HepG2 (cell line): ENCODE data around the gene STKLD1. TPM values are rescaled to one million over a fixed set of nuclear protein-coding genes. Genes with fewer than 3 reads are reported as not detected.
A peak's percentile ranks its signal among the peaks of the same experiment; 100 is the strongest.

Source experiments
- ARNT ChIP-seq: fragments of 450-650 bp; IDR thresholded peaks from 2 replicates; pipeline ENCODE4 v1.6.1; 2017
- JUN ChIP-seq: sonication (generic); formaldehyde crosslinking; IDR thresholded peaks from 2 replicates; pipeline ENCODE4 v1.4.0; 2020; ENCODE audit warnings: mild to moderate bottlenecking, missing genetic modification reagents
- MAZ ChIP-seq, 2 experiments: sonication (generic) in 1 of 2; formaldehyde crosslinking in 1 of 2; IDR thresholded peaks; 2 replicates each; pipeline versions ENCODE4 v1.5.0 to v1.6.1; 2012 to 2020; ENCODE audit warnings: low read depth in 2 of 2, mild to moderate bottlenecking in 2 of 2, borderline replicate concordance in 1 of 2, improper control_type of control experiment in 1 of 2, low read length in 1 of 2, missing genetic modification reagents in 1 of 2, moderate library complexity in 1 of 2
- MYC ChIP-seq: sonication (generic); formaldehyde crosslinking; IDR thresholded peaks from 2 replicates; pipeline ENCODE4 v1.9.0; 2021; ENCODE audit warnings: missing genetic modification reagents, borderline replicate concordance
- SP2 ChIP-seq: sonication (generic); formaldehyde crosslinking; IDR thresholded peaks from 2 replicates; pipeline ENCODE4 v1.5.1; 2020; ENCODE audit warnings: mild to moderate bottlenecking, missing genetic modification reagents
- SP4 ChIP-seq: sonication (generic); formaldehyde crosslinking; IDR thresholded peaks from 2 replicates; pipeline ENCODE4 v1.8.1; 2023; ENCODE audit warnings: mild to moderate bottlenecking, missing genetic modification reagents
- ZFP1 ChIP-seq: IDR thresholded peaks from 2 replicates; pipeline ENCODE4 v1.6.1; 2016
- ZNF232 ChIP-seq: sonication (generic); formaldehyde crosslinking; IDR thresholded peaks from 2 replicates; pipeline ENCODE4 v1.4.0; 2020; ENCODE audit warnings: missing genetic modification reagents, borderline replicate concordance
- ZNF530 ChIP-seq: sonication (generic); formaldehyde crosslinking; IDR thresholded peaks from 2 replicates; pipeline ENCODE4 v1.5.0; 2020; ENCODE audit warnings: low read depth, mild to moderate bottlenecking, missing genetic modification reagents
- ZNF552 ChIP-seq: sonication (generic); formaldehyde crosslinking; IDR thresholded peaks from 2 replicates; pipeline ENCODE4 v1.9.0; 2022; ENCODE audit warnings: missing genetic modification reagents, mild to moderate bottlenecking, borderline replicate concordance
- polyA plus RNA-seq, 8 experiments: library from polyadenylated mRNA; depleted of rRNA in 3 of 8; stranded (reverse) in 7 of 8; unstranded in 1 of 8; fragments of >200 nt; fragmentation: Illumina TruSeq in 4 of 8; extraction: Trizol in 4 of 8; gene quantifications; 2 replicates each; pipeline versions ENCODE4 v1.2.1 to v1.2.3, GENCODE V29; 2011 to 2016; ENCODE audit warnings: low read depth in 4 of 8, missing spikeins in 1 of 8, mixed read lengths in 1 of 8; ENCODE audit not compliant: insufficient read depth in 1 of 8
- total RNA-seq, 5 experiments: library from RNA; depleted of rRNA; stranded (reverse); fragments of >200 nt; fragmentation: Illumina TruSeq; extraction: Trizol; gene quantifications; 2 replicates each; pipeline ENCODE4 v1.2.3, GENCODE V29; 2016; ENCODE audit warnings: low read depth in 1 of 5
- TF ChIP-seq, protein P1 (sequence below): sonication (generic); formaldehyde crosslinking; IDR thresholded peaks from 2 replicates; pipeline ENCODE4 v1.9.0; 2021; ENCODE audit warnings: missing genetic modification reagents, borderline replicate concordance
- TF ChIP-seq, protein P2 (sequence below): fragments of 450-650 bp; IDR thresholded peaks from 2 replicates; pipeline ENCODE4 v1.6.1; 2017
- TF ChIP-seq, protein P3 (sequence below): sonication (generic); formaldehyde crosslinking; IDR thresholded peaks from 2 replicates; pipeline ENCODE4 v1.9.0; 2021; ENCODE audit warnings: missing genetic modification reagents, mild to moderate bottlenecking, borderline replicate concordance
- TF ChIP-seq, protein P4 (sequence below): sonication (generic); formaldehyde crosslinking; IDR thresholded peaks from 2 replicates; pipeline ENCODE4 v1.5.1; 2020; ENCODE audit warnings: mild to moderate bottlenecking, missing genetic modification reagents, moderate library complexity
- TF ChIP-seq, protein P5 (sequence below): IDR thresholded peaks from 2 replicates; pipeline ENCODE4 v1.6.1; 2016; ENCODE audit warnings: missing compliant biosample characterization, missing genetic modification reagents, borderline replicate concordance
- TF ChIP-seq, protein P6 (sequence below): sonication (generic); formaldehyde crosslinking; IDR thresholded peaks from 2 replicates; pipeline ENCODE4 v1.4.0; 2020; ENCODE audit warnings: missing genetic modification reagents, borderline replicate concordance

STKLD1 gene
- total and polyA plus RNA-seq, 2 of the 13 experiments (the other 11 are each of a cell fraction or from before 2014, with no cell fraction given) = 1.5 to 2.2 TPM

DNA sequence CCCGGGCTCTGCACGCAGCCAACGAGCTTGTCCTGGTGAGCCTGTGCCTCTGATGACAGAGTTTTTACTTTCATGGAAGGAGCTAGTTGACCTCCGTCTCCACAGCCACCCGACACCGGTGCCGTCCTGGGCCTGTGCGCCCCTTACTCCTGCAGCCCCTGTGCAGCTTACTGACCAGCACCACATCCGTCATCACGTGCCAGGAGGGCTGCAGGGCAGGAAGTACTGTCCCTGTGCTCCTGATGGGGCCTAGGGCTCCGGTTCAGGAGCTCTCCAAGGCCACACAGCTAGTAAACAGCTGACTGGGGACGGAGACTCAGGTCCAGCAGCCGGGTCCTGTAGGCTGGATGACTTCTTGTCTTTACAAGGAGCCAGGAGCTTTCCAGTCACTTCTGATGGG, 10.2 kb downstream of the STKLD1 start (continued):
- TF ChIP-seq, protein P1, sequence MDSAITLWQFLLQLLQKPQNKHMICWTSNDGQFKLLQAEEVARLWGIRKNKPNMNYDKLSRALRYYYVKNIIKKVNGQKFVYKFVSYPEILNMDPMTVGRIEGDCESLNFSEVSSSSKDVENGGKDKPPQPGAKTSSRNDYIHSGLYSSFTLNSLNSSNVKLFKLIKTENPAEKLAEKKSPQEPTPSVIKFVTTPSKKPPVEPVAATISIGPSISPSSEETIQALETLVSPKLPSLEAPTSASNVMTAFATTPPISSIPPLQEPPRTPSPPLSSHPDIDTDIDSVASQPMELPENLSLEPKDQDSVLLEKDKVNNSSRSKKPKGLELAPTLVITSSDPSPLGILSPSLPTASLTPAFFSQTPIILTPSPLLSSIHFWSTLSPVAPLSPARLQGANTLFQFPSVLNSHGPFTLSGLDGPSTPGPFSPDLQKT (CRISPR knock-in tag) = no peak
- TF ChIP-seq ZNF552 (no peak), JUN (CRISPR knock-in tag) (no peak), SP2 (0 out of 2 replicates have a peak, but pooled peaks have one; percentile 14), MYC (CRISPR knock-in tag) (peak; percentile 71), ZNF530 (CRISPR knock-in tag) (no peak), SP4 (0 out of 2 replicates have a peak, but pooled peaks have one; percentile 21), ZNF232 (CRISPR knock-in tag) (0 out of 2 replicates have a peak, but pooled peaks have one; percentile 84), MAZ (IDR thresholded peaks at IDR 0.05; ENCODE audit: borderline replicate concordance, low read depth, low read length) (no peak), MAZ (CRISPR knock-in tag; IDR thresholded peaks at IDR 0.05; ENCODE audit: low read depth) (no peak), ARNT (no peak), ZFP1 (0 out of 2 replicates have a peak, but pooled peaks have one; percentile 31)
- TF ChIP-seq, protein P2, sequence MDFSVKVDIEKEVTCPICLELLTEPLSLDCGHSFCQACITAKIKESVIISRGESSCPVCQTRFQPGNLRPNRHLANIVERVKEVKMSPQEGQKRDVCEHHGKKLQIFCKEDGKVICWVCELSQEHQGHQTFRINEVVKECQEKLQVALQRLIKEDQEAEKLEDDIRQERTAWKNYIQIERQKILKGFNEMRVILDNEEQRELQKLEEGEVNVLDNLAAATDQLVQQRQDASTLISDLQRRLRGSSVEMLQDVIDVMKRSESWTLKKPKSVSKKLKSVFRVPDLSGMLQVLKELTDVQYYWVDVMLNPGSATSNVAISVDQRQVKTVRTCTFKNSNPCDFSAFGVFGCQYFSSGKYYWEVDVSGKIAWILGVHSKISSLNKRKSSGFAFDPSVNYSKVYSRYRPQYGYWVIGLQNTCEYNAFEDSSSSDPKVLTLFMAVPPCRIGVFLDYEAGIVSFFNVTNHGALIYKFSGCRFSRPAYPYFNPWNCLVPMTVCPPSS = no peak
- TF ChIP-seq, protein P3, sequence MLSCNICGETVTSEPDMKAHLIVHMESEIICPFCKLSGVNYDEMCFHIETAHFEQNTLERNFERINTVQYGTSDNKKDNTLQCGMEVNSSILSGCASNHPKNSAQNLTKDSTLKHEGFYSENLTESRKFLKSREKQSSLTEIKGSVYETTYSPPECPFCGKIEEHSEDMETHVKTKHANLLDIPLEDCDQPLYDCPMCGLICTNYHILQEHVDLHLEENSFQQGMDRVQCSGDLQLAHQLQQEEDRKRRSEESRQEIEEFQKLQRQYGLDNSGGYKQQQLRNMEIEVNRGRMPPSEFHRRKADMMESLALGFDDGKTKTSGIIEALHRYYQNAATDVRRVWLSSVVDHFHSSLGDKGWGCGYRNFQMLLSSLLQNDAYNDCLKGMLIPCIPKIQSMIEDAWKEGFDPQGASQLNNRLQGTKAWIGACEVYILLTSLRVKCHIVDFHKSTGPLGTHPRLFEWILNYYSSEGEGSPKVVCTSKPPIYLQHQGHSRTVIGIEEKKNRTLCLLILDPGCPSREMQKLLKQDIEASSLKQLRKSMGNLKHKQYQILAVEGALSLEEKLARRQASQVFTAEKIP (CRISPR knock-in tag) = no peak
- TF ChIP-seq, protein P4, sequence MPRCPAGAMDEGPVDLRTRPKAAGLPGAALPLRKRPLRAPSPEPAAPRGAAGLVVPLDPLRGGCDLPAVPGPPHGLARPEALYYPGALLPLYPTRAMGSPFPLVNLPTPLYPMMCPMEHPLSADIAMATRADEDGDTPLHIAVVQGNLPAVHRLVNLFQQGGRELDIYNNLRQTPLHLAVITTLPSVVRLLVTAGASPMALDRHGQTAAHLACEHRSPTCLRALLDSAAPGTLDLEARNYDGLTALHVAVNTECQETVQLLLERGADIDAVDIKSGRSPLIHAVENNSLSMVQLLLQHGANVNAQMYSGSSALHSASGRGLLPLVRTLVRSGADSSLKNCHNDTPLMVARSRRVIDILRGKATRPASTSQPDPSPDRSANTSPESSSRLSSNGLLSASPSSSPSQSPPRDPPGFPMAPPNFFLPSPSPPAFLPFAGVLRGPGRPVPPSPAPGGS (CRISPR knock-in tag) = peak; percentile 64; the same call in 1 of the 2 replicates
- TF ChIP-seq, protein P5, sequence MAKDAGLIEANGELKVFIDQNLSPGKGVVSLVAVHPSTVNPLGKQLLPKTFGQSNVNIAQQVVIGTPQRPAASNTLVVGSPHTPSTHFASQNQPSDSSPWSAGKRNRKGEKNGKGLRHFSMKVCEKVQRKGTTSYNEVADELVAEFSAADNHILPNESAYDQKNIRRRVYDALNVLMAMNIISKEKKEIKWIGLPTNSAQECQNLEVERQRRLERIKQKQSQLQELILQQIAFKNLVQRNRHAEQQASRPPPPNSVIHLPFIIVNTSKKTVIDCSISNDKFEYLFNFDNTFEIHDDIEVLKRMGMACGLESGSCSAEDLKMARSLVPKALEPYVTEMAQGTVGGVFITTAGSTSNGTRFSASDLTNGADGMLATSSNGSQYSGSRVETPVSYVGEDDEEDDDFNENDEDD (CRISPR knock-in tag) = peak; percentile 26; the same call in 1 of the 2 replicates
- TF ChIP-seq, protein P6, sequence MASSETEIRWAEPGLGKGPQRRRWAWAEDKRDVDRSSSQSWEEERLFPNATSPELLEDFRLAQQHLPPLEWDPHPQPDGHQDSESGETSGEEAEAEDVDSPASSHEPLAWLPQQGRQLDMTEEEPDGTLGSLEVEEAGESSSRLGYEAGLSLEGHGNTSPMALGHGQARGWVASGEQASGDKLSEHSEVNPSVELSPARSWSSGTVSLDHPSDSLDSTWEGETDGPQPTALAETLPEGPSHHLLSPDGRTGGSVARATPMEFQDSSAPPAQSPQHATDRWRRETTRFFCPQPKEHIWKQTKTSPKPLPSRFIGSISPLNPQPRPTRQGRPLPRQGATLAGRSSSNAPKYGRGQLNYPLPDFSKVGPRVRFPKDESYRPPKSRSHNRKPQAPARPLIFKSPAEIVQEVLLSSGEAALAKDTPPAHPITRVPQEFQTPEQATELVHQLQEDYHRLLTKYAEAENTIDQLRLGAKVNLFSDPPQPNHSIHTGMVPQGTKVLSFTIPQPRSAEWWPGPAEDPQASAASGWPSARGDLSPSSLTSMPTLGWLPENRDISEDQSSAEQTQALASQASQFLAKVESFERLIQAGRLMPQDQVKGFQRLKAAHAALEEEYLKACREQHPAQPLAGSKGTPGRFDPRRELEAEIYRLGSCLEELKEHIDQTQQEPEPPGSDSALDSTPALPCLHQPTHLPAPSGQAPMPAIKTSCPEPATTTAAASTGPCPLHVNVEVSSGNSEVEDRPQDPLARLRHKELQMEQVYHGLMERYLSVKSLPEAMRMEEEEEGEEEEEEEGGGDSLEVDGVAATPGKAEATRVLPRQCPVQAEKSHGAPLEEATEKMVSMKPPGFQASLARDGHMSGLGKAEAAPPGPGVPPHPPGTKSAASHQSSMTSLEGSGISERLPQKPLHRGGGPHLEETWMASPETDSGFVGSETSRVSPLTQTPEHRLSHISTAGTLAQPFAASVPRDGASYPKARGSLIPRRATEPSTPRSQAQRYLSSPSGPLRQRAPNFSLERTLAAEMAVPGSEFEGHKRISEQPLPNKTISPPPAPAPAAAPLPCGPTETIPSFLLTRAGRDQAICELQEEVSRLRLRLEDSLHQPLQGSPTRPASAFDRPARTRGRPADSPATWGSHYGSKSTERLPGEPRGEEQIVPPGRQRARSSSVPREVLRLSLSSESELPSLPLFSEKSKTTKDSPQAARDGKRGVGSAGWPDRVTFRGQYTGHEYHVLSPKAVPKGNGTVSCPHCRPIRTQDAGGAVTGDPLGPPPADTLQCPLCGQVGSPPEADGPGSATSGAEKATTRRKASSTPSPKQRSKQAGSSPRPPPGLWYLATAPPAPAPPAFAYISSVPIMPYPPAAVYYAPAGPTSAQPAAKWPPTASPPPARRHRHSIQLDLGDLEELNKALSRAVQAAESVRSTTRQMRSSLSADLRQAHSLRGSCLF = no peak
